ENCODE data around the gene FMN1.
A peak's percentile ranks its signal among the peaks of the same experiment; 100 is the strongest.
"Not testable (repeated sequence)": the region's sequence is repeated elsewhere in the genome, so short reads cannot be mapped to it uniquely, and the experiment has no call there.

FMN1 gene

GRCh38 chr15:32856753-32857152 is 337.8 kb downstream of the FMN1 start:
- Histone ChIP-seq H3K4me3 (ENCODE audit: low read length) (no peak overlapping the region), H3K27me3 (ENCODE audit: control insufficient read depth, insufficient read depth, low read length) (no peaks in the 10 kb centered on the region), H3K36me3 (ENCODE audit: control insufficient read depth, low read depth, low read length) (no peaks in the 10 kb centered on the region), H3K9ac (ENCODE audit: low read length) (no peak overlapping the region), H3K4me1 (ENCODE audit: control insufficient read depth, low read depth, low read length) (peaks cover 24% of the 10 kb centered on the region), H3K9me3 (ENCODE audit: control insufficient read depth, low read depth, low read length) (no peaks in the 10 kb centered on the region), H3K27ac (ENCODE audit: low read length) (no peak overlapping the region)

- H3K9me3 ChIP-seq (ENCODE audit: control insufficient read depth, low read depth, low read length) = no peaks in the 10 kb centered on the region
- H3K27ac ChIP-seq (ENCODE audit: low read length) = no peak overlapping the region
- H3K9ac ChIP-seq (ENCODE audit: low read length) = no peak overlapping the region
- H3K27me3 ChIP-seq (ENCODE audit: control insufficient read depth, insufficient read depth, low read length) = no peaks in the 10 kb centered on the region
- no peaks in the 10 kb centered on the region for H3K36me3 ChIP-seq (ENCODE audit: control insufficient read depth, low read depth, low read length)
- H3K4me1 ChIP-seq (ENCODE audit: control insufficient read depth, low read depth, low read length) = peaks cover 16% of the 10 kb centered on the region
- H3K4me3 ChIP-seq (ENCODE audit: low read length) = peak overlapping the region; percentile 4
Observed at GRCh38 chr15:32855942-32856341, 338.6 kb downstream of the FMN1 start.

GRCh38 chr15:32853592-32853991 is 340.9 kb downstream of the FMN1 start:
- peaks cover 16% of the 10 kb centered on the region for H3K4me1 ChIP-seq (ENCODE audit: control insufficient read depth, low read depth, low read length)
- no peaks in the 10 kb centered on the region for H3K9me3 ChIP-seq (ENCODE audit: control insufficient read depth, low read depth, low read length)
- H3K4me3 ChIP-seq (ENCODE audit: low read length) = no peak overlapping the region
- no peaks in the 10 kb centered on the region for H3K27me3 ChIP-seq (ENCODE audit: control insufficient read depth, insufficient read depth, low read length)
- no peak overlapping the region for H3K9ac ChIP-seq (ENCODE audit: low read length)
- no peaks in the 10 kb centered on the region for H3K36me3 ChIP-seq (ENCODE audit: control insufficient read depth, low read depth, low read length)
- H3K27ac ChIP-seq (ENCODE audit: low read length) = no peak overlapping the region

- peaks cover 16% of the 10 kb centered on the region for H3K4me1 ChIP-seq (ENCODE audit: control insufficient read depth, low read depth, low read length)
- H3K27me3 ChIP-seq (ENCODE audit: control insufficient read depth, insufficient read depth, low read length) = no peaks in the 10 kb centered on the region
- H3K4me3 ChIP-seq (ENCODE audit: low read length) = no peak overlapping the region
- no peak overlapping the region for H3K27ac ChIP-seq (ENCODE audit: low read length)
- H3K9me3 ChIP-seq (ENCODE audit: control insufficient read depth, low read depth, low read length) = no peaks in the 10 kb centered on the region
- no peak overlapping the region for H3K9ac ChIP-seq (ENCODE audit: low read length)
- H3K36me3 ChIP-seq (ENCODE audit: control insufficient read depth, low read depth, low read length) = no peaks in the 10 kb centered on the region
Observed at GRCh38 chr15:32852771-32853170, 341.7 kb downstream of the FMN1 start.

GRCh38 chr15:32852017-32852416 is 342.5 kb downstream of the FMN1 start:
- no peaks in the 10 kb centered on the region for H3K27me3 ChIP-seq (ENCODE audit: control insufficient read depth, insufficient read depth, low read length)
- no peak overlapping the region for H3K27ac ChIP-seq (ENCODE audit: low read length)
- H3K36me3 ChIP-seq (ENCODE audit: control insufficient read depth, low read depth, low read length) = no peaks in the 10 kb centered on the region
- H3K4me1 ChIP-seq (ENCODE audit: control insufficient read depth, low read depth, low read length) = peaks cover 16% of the 10 kb centered on the region
- H3K9me3 ChIP-seq (ENCODE audit: control insufficient read depth, low read depth, low read length) = no peaks in the 10 kb centered on the region
- H3K4me3 ChIP-seq (ENCODE audit: low read length) = no peak overlapping the region
- no peak overlapping the region for H3K9ac ChIP-seq (ENCODE audit: low read length)

GRCh38 chr15:32851572-32851971 is 342.9 kb downstream of the FMN1 start:
- no peak overlapping the region for H3K9ac ChIP-seq (ENCODE audit: low read length)

GRCh38 chr15:32849769-32850668 is 344.5 kb downstream of the FMN1 start:
- no peaks in the 10 kb centered on the region for H3K36me3 ChIP-seq (ENCODE audit: control insufficient read depth, low read depth, low read length)
- H3K27me3 ChIP-seq (ENCODE audit: control insufficient read depth, insufficient read depth, low read length) = no peaks in the 10 kb centered on the region
- no peak overlapping the region for H3K4me3 ChIP-seq (ENCODE audit: low read length)
- peaks cover 4% of the 10 kb centered on the region for H3K4me1 ChIP-seq (ENCODE audit: control insufficient read depth, low read depth, low read length)
- H3K9ac ChIP-seq (ENCODE audit: low read length) = no peak overlapping the region
- no peaks in the 10 kb centered on the region for H3K9me3 ChIP-seq (ENCODE audit: control insufficient read depth, low read depth, low read length)
- H3K27ac ChIP-seq (ENCODE audit: low read length) = no peak overlapping the region

More at GRCh38 chr15:32851572-32851971, 342.9 kb downstream of the FMN1 start:
- Histone ChIP-seq H3K4me1 (ENCODE audit: control insufficient read depth, low read depth, low read length) (peaks cover 15% of the 10 kb centered on the region), H3K27ac (ENCODE audit: low read length) (no peak overlapping the region), H3K27me3 (ENCODE audit: control insufficient read depth, insufficient read depth, low read length) (no peaks in the 10 kb centered on the region), H3K36me3 (ENCODE audit: control insufficient read depth, low read depth, low read length) (no peaks in the 10 kb centered on the region), H3K9me3 (ENCODE audit: control insufficient read depth, low read depth, low read length) (no peaks in the 10 kb centered on the region), H3K4me3 (ENCODE audit: low read length) (no peak overlapping the region)

- H3K4me3 ChIP-seq (ENCODE audit: low read length); H3K27ac ChIP-seq (ENCODE audit: low read length); H3K27me3 ChIP-seq (ENCODE audit: control insufficient read depth, insufficient read depth, low read length); H3K9ac ChIP-seq (ENCODE audit: low read length); H3K4me1 ChIP-seq (ENCODE audit: control insufficient read depth, low read depth, low read length); H3K36me3 ChIP-seq (ENCODE audit: control insufficient read depth, low read depth, low read length); H3K9me3 ChIP-seq (ENCODE audit: control insufficient read depth, low read depth, low read length): not testable (repeated sequence)
Observed at GRCh38 chr15:32846671-32847070, 347.8 kb downstream of the FMN1 start.

GRCh38 chr15:32844118-32844711 is 350.3 kb downstream of the FMN1 start:
- no peaks in the 10 kb centered on the region for H3K27me3 ChIP-seq (ENCODE audit: control insufficient read depth, insufficient read depth, low read length)
- no peaks in the 10 kb centered on the region for H3K4me1 ChIP-seq (ENCODE audit: control insufficient read depth, low read depth, low read length)
- H3K9ac ChIP-seq (ENCODE audit: low read length) = no peak overlapping the region
- no peaks in the 10 kb centered on the region for H3K36me3 ChIP-seq (ENCODE audit: control insufficient read depth, low read depth, low read length)
- H3K27ac ChIP-seq (ENCODE audit: low read length) = no peak overlapping the region
- no peak overlapping the region for H3K4me3 ChIP-seq (ENCODE audit: low read length)
- no peaks in the 10 kb centered on the region for H3K9me3 ChIP-seq (ENCODE audit: control insufficient read depth, low read depth, low read length)

GRCh38 chr15:32843219-32843815 is 351.2 kb downstream of the FMN1 start:
- Histone ChIP-seq H3K4me1 (ENCODE audit: control insufficient read depth, low read depth, low read length) (no peaks in the 10 kb centered on the region), H3K36me3 (ENCODE audit: control insufficient read depth, low read depth, low read length) (no peaks in the 10 kb centered on the region), H3K27ac (ENCODE audit: low read length) (no peak overlapping the region), H3K27me3 (ENCODE audit: control insufficient read depth, insufficient read depth, low read length) (no peaks in the 10 kb centered on the region), H3K9ac (ENCODE audit: low read length) (no peak overlapping the region), H3K9me3 (ENCODE audit: control insufficient read depth, low read depth, low read length) (no peaks in the 10 kb centered on the region), H3K4me3 (ENCODE audit: low read length) (no peak overlapping the region)

GRCh38 chr15:32842081-32842480 is 352.4 kb downstream of the FMN1 start:
- H3K9ac ChIP-seq (ENCODE audit: low read length) = no peak overlapping the region
- H3K9me3 ChIP-seq (ENCODE audit: control insufficient read depth, low read depth, low read length) = no peaks in the 10 kb centered on the region
- no peaks in the 10 kb centered on the region for H3K4me1 ChIP-seq (ENCODE audit: control insufficient read depth, low read depth, low read length)
- H3K27me3 ChIP-seq (ENCODE audit: control insufficient read depth, insufficient read depth, low read length) = no peaks in the 10 kb centered on the region
- H3K4me3 ChIP-seq (ENCODE audit: low read length) = no peak overlapping the region
- no peaks in the 10 kb centered on the region for H3K36me3 ChIP-seq (ENCODE audit: control insufficient read depth, low read depth, low read length)
- H3K27ac ChIP-seq (ENCODE audit: low read length) = no peak overlapping the region

Measured in iPS-18a (cell line).